ENCODE results near the gene NFIB.

NFIB gene

GRCh38 chr9:14272927-14273528 is 40.9 kb downstream of the NFIB start:
- DNase-seq = no peak

- peak; percentile 80 for DNase-seq
These were observed 42.8 kb downstream of the NFIB start for GRCh38 chr9:14271093-14271673.

- DNase-seq = peak; percentile 60
These were observed 43.4 kb downstream of the NFIB start for GRCh38 chr9:14270358-14271092.

GRCh38 chr9:14269916-14270315 is 44.0 kb downstream of the NFIB start:
- no peak for DNase-seq

GRCh38 chr9:14263707-14264483 is 50.0 kb downstream of the NFIB start:
- no peak for DNase-seq

GRCh38 chr9:14262827-14263226 is 51.1 kb downstream of the NFIB start:
- DNase-seq = no peak

- no peak for DNase-seq
These were observed 52.3 kb downstream of the NFIB start for GRCh38 chr9:14261616-14262015.

GRCh38 chr9:14260101-14260500 is 53.8 kb downstream of the NFIB start:
- no peak for DNase-seq

GRCh38 chr9:14258660-14259239 is 55.2 kb downstream of the NFIB start:
- peak; percentile 74 for DNase-seq

- DNase-seq = no peak
These were observed 55.8 kb downstream of the NFIB start for GRCh38 chr9:14258156-14258555.

GRCh38 chr9:14256588-14256987 is 57.4 kb downstream of the NFIB start:
- no peak for DNase-seq

- peak; percentile 77 for DNase-seq
These were observed 62.5 kb downstream of the NFIB start for GRCh38 chr9:14251154-14252071.

- peak; percentile 38 for DNase-seq
These were observed 63.2 kb downstream of the NFIB start for GRCh38 chr9:14250794-14251153.

GRCh38 chr9:14249527-14249926 is 64.4 kb downstream of the NFIB start:
- DNase-seq = no peak

- no peak for DNase-seq
These were observed 65.8 kb downstream of the NFIB start for GRCh38 chr9:14248149-14248548.

GRCh38 chr9:14247577-14247976 is 66.4 kb downstream of the NFIB start:
- no peak for DNase-seq

- no peak for DNase-seq
These were observed 67.0 kb downstream of the NFIB start for GRCh38 chr9:14246951-14247350.

GRCh38 chr9:14245901-14246525 is 67.9 kb downstream of the NFIB start:
- peak; percentile 66 for DNase-seq

- no peak for DNase-seq
These were observed 70.4 kb downstream of the NFIB start for GRCh38 chr9:14243514-14244042.

- no peak for DNase-seq
These were observed 71.7 kb downstream of the NFIB start for GRCh38 chr9:14242150-14242805.

- no peak for DNase-seq
These were observed 73.4 kb downstream of the NFIB start for GRCh38 chr9:14240537-14240936.
